Activated CD4-positive, CD25-positive, alpha-beta regulatory T cell treated with anti-CD3 and anti-CD28 coated beads, Interleukin-2, amount 50 U/mL, for 24 hours (primary cell): ENCODE data around the gene CEP85L.

ENCODE experiments used
- ATAC-seq, 2 donors: fragments of 150-1000 bp; cut with Tn5 transposase; one replicate each; pipeline ENCODE4 v1.10.0; 2021; ENCODE audit warnings: mild to moderate bottlenecking in 1 of 2, moderate library complexity in 1 of 2

CEP85L gene

GRCh38 chr6:118620202-118620601 is 31.2 kb downstream of the CEP85L start:
- no peak for ATAC-seq

GRCh38 chr6:118618676-118619377 is 32.6 kb downstream of the CEP85L start:
- ATAC-seq: peak; percentile 55 to 77

GRCh38 chr6:118617417-118617816 is 34.0 kb downstream of the CEP85L start:
- no peak for ATAC-seq

GRCh38 chr6:118611334-118611733 is 40.1 kb downstream of the CEP85L start:
- ATAC-seq: no peak

- no peak for ATAC-seq
Observed at GRCh38 chr6:118606858-118607257, 44.5 kb downstream of the CEP85L start.

GRCh38 chr6:118606268-118606667 is 45.1 kb downstream of the CEP85L start:
- ATAC-seq: no peak

- no peak for ATAC-seq
Observed at GRCh38 chr6:118603372-118603771, 48.0 kb downstream of the CEP85L start.

- no peak for ATAC-seq
Observed at GRCh38 chr6:118602300-118602699, 49.1 kb downstream of the CEP85L start.

- ATAC-seq: no peak
Observed at GRCh38 chr6:118598324-118598723, 53.1 kb downstream of the CEP85L start.

- no peak for ATAC-seq
Observed at GRCh38 chr6:118597636-118598035, 53.8 kb downstream of the CEP85L start.

GRCh38 chr6:118596774-118597320 is 54.5 kb downstream of the CEP85L start:
- peak in 1 of 2 donors; percentile 38 for ATAC-seq

- no peak for ATAC-seq
Observed at GRCh38 chr6:118594877-118595276, 56.5 kb downstream of the CEP85L start.

GRCh38 chr6:118591897-118592296 is 59.5 kb downstream of the CEP85L start:
- no peak for ATAC-seq

- ATAC-seq: no peak
Observed at GRCh38 chr6:118589649-118590365, 61.6 kb downstream of the CEP85L start.

GRCh38 chr6:118589186-118589585 is 62.2 kb downstream of the CEP85L start:
- no peak for ATAC-seq

GRCh38 chr6:118588626-118589025 is 62.8 kb downstream of the CEP85L start:
- no peak for ATAC-seq

GRCh38 chr6:118586746-118587485 is 64.5 kb downstream of the CEP85L start:
- ATAC-seq: no peak

GRCh38 chr6:118584911-118585310 is 66.5 kb downstream of the CEP85L start:
- ATAC-seq: no peak

GRCh38 chr6:118581489-118581959 is 69.9 kb downstream of the CEP85L start:
- no peak for ATAC-seq

GRCh38 chr6:118580585-118581419 is 70.6 kb downstream of the CEP85L start:
- no peak for ATAC-seq

GRCh38 chr6:118579786-118580185 is 71.6 kb downstream of the CEP85L start:
- no peak for ATAC-seq

GRCh38 chr6:118578617-118579016 is 72.8 kb downstream of the CEP85L start:
- no peak for ATAC-seq
